K562 (cell line): ENCODE measurements around the gene OMP. TPM values are rescaled to one million over a fixed set of nuclear protein-coding genes. Genes with fewer than 3 reads are reported as not detected.
"Not testable (repeated sequence)": the region's sequence is repeated elsewhere in the genome, so short reads cannot be mapped to it uniquely, and the experiment has no call there.

Experiments used
- ATAC-seq: fragments of 200-7000 bp; cut with Tn5 transposase; 3 replicates; pipeline ENCODE4 v1.9.1; 2020; ENCODE audit warnings: moderate library complexity
- BruUV-seq: library from RNA; stranded (reverse); fragments of 400-500 nt; replicated peaks from 2 replicates; lab custom pipeline; 2021; lab: Mats Ljungman, UMichigan
- CTCF ChIA-PET: fragments of 300-600 bp; formaldehyde crosslinking; extraction: SDS; loops from one replicate; lab custom pipeline; 2021; ENCODE audit warnings: low intra/inter-chr PET ratio; lab: Yijun Ruan, JAX
- POLR2A ChIA-PET: fragments of 300-600, 350-650 bp; sonication (Branson Sonifier 250); formaldehyde crosslinking; extraction: SDS; loops from one replicate; lab custom pipeline; 2021; ENCODE audit warnings: antibody characterized with exemption, inconsistent platforms; lab: Yijun Ruan, JAX
- DNase-seq, 4 experiments: peaks; one replicate each; pipeline versions ENCODE4 v3.0.0 to v3.0.0-alpha.2; 2011 to 2018; ENCODE audit warnings: low spot score in 3 of 4, mixed read lengths in 3 of 4; ENCODE audit errors: extremely low read depth in 1 of 4
- FAIRE-seq: peaks from 2 replicates; lab custom pipeline; 2011; peaks lifted over from hg19 to GRCh38; lab: Jason Lieb, UNC
- H2AFZ ChIP-seq: 2 replicates; pipeline ENCODE4 v1.6.0; 2011; ENCODE audit warnings: low read depth, low read length, control low read depth, inconsistent platforms
- H3K27ac ChIP-seq: fragments of 200-600 bp; 3 replicates; pipeline ENCODE4 v1.8.0; 2011; ENCODE audit warnings: low read depth, mild to moderate bottlenecking, control low read depth, inconsistent platforms, low read length, moderate library complexity, mixed read lengths; ENCODE audit errors: extremely low read depth
- H3K27me3 ChIP-seq, 2 experiments: fragments of 300-600 bp in 1 of 2; 2 replicates in 1 of 2; 3 replicates in 1 of 2; pipeline versions ENCODE4 v1.6.0 to v1.8.0; 2011; ENCODE audit warnings: inconsistent platforms in 2 of 2, low read length in 2 of 2, mild to moderate bottlenecking in 1 of 2, mixed read lengths in 1 of 2, moderate library complexity in 1 of 2; ENCODE audit not compliant: control insufficient read depth in 2 of 2, insufficient read depth in 2 of 2
- H3K36me3 ChIP-seq: fragments of 300-600 bp; 3 replicates; pipeline ENCODE4 v1.8.0; 2011; ENCODE audit warnings: mild to moderate bottlenecking, low read length, inconsistent platforms; ENCODE audit not compliant: control insufficient read depth, insufficient read depth
- H3K4me1 ChIP-seq, 2 experiments: fragments of 200-600 bp in 1 of 2; replicated peaks in 1 of 2; 2 replicates in 1 of 2; 3 replicates in 1 of 2; pipeline versions ENCODE4 v1.5.1 to v1.8.0; 2011; ENCODE audit warnings: inconsistent platforms in 2 of 2, low read length in 2 of 2, mild to moderate bottlenecking in 1 of 2, mixed read lengths in 1 of 2, moderate library complexity in 1 of 2; ENCODE audit not compliant: control insufficient read depth in 2 of 2, insufficient read depth in 2 of 2
- H3K4me2 ChIP-seq: 2 replicates; pipeline ENCODE4 v1.6.1; 2011; ENCODE audit warnings: low read length, control low read depth, inconsistent platforms, mixed read lengths; ENCODE audit not compliant: insufficient read depth
- H3K4me3 ChIP-seq: fragments of 200-600 bp; sonication (generic), shearing (Covaris generic); 2 replicates; pipeline ENCODE4 v1.5.1; 2016; ENCODE audit warnings: control low read depth, inconsistent platforms
- H3K79me2 ChIP-seq: fragments of 200-600 bp; 3 replicates; pipeline ENCODE4 v1.8.0; 2011; ENCODE audit warnings: low read length, inconsistent platforms; ENCODE audit not compliant: control insufficient read depth, insufficient read depth
- H3K9ac ChIP-seq, 2 experiments: 2 replicates each; pipeline versions ENCODE4 v1.6.0 to v1.6.1; 2011; ENCODE audit warnings: low read depth in 2 of 2, low read length in 2 of 2, control low read depth in 1 of 2, inconsistent platforms in 1 of 2, mild to moderate bottlenecking in 1 of 2, mixed read lengths in 1 of 2; ENCODE audit not compliant: insufficient read depth in 1 of 2
- H3K9me1 ChIP-seq: one replicate; pipeline ENCODE4 v1.6.0; 2011; ENCODE audit warnings: inconsistent platforms, mild to moderate bottlenecking, low read length, moderate library complexity; ENCODE audit not compliant: control insufficient read depth, insufficient read depth
- H3K9me3 ChIP-seq: replicated peaks from 2 replicates; pipeline ENCODE4 v1.5.1; 2011; ENCODE audit warnings: low read depth, low read length, inconsistent platforms; ENCODE audit not compliant: control insufficient read depth, insufficient read depth
- H4K20me1 ChIP-seq: replicated peaks from 2 replicates; pipeline ENCODE4 v1.6.1; 2011; ENCODE audit warnings: low read length, inconsistent platforms, mixed read lengths; ENCODE audit not compliant: control insufficient read depth, insufficient read depth
- ARID3A ChIP-seq: IDR thresholded peaks from 2 replicates; pipeline ENCODE4 v1.6.1; 2012; ENCODE audit warnings: low read depth, low read length, improper control_type of control experiment, borderline replicate concordance
- CBFB ChIP-seq: sonication (generic); formaldehyde crosslinking; IDR thresholded peaks from 2 replicates; pipeline ENCODE4 v1.4.0; 2020; ENCODE audit warnings: mild to moderate bottlenecking, missing genetic modification reagents
- MED1 ChIP-seq: sonication (generic); formaldehyde crosslinking; IDR thresholded peaks from 2 replicates; pipeline ENCODE4 v1.8.1; 2023; ENCODE audit warnings: missing genetic modification reagents, borderline replicate concordance
- NFE2 ChIP-seq: IDR thresholded peaks from 2 replicates; pipeline ENCODE4 v1.6.1; 2014; ENCODE audit warnings: antibody characterized with exemption, low read depth
- POLR2H ChIP-seq: IDR thresholded peaks from 2 replicates; pipeline ENCODE4 v1.6.1; 2016; ENCODE audit warnings: missing genetic modification characterization, low read depth, mild to moderate bottlenecking, control low read depth, missing compliant biosample characterization, moderate library complexity
- RBM22 ChIP-seq: fragments of 200-400 bp; formaldehyde crosslinking; IDR thresholded peaks from 2 replicates; pipeline ENCODE4 v1.6.1; 2018; ENCODE audit warnings: low read length, low read depth; ENCODE audit not compliant: poor library complexity, severe bottlenecking
- RBM25 ChIP-seq: fragments of 200-400 bp; formaldehyde crosslinking; IDR thresholded peaks from 2 replicates; pipeline ENCODE4 v1.6.1; 2018; ENCODE audit warnings: low read length, low read depth, moderate library complexity; ENCODE audit not compliant: severe bottlenecking
- SMARCA4 ChIP-seq: fragments of 450-650 bp; IDR thresholded peaks from 2 replicates; pipeline ENCODE4 v1.6.1; 2016
- WGBS: fragments of 100-300 bp; shearing (Covaris generic); methylation state at CpG from one replicate; pipeline ENCODE4 v1.1.6; 2016; ENCODE audit warnings: low coverage, mixed read lengths; ENCODE audit not compliant: insufficient coverage; ENCODE audit errors: missing lambda C conversion rate; 5-methylcytosine and 5-hydroxymethylcytosine counted together
- in situ Hi-C: fragments of 300-500 bp; cut with MboI; formaldehyde crosslinking; loops from 4 replicates; pipeline ENCODE4 v1.15.0; 2018; ENCODE audit warnings: inconsistent platforms, mixed read lengths
- intact Hi-C: fragments of 100-400 bp; cut with micrococcal nuclease; formaldehyde crosslinking; loops from 2 replicates; pipeline ENCODE4 v1.14.2; 2022
- polyA plus RNA-seq, 8 experiments: library from polyadenylated mRNA; depleted of rRNA in 4 of 8; stranded (reverse) in 5 of 8; unstranded in 3 of 8; fragments of >200 nt; fragmentation: Nextera tagmentation in 2 of 8; fragmentation: Illumina TruSeq in 1 of 8; extraction: Ambion mirVana in 2 of 8; extraction: Trizol in 1 of 8; gene quantifications; 2 replicates each; pipeline versions ENCODE4 v1.2.1 to v1.2.3, GENCODE V29; 2011 to 2014; ENCODE audit warnings: inconsistent platforms in 1 of 8, missing spikeins in 1 of 8
- total RNA-seq, 7 experiments: library from RNA; depleted of rRNA in 6 of 7; stranded (reverse); fragments of >200 nt in 6 of 7; fragmentation: Illumina TruSeq in 2 of 7; extraction: Trizol in 2 of 7; gene quantifications; 2 replicates each; pipeline versions ENCODE4 v1.2.1 to v1.2.3, GENCODE V29; 2011 to 2021; ENCODE audit warnings: low replicate concordance in 1 of 7

Gene OMP
- total and polyA plus RNA-seq, 9 of the 15 experiments (the other 6 are each of a cell fraction or from before 2014, with no cell fraction given): not detected

GRCh38 chr11:77059806-77060205 lies 42.8 kb upstream of the OMP start (continued):
- no peak for TF ChIP-seq MED1 (CRISPR knock-in tag)
- TF ChIP-seq CBFB (CRISPR knock-in tag): no peak
- no peak for TF ChIP-seq POLR2H (tag)
- TF ChIP-seq NFE2: no peak
- no peak for TF ChIP-seq SMARCA4
- no peak for TF ChIP-seq RBM25
- TF ChIP-seq RBM22: no peak

- in situ Hi-C loops (no loop called here), intact Hi-C loops (no loop called here)
- no TSS peak for BruUV-seq
- no peaks in the 10 kb centered on the region for H3K9me1 ChIP-seq
- no peak overlapping the region for H3K9ac ChIP-seq
- H3K9me3 ChIP-seq: no peaks in the 10 kb centered on the region; the same call in 1 of the 2 replicates
- no peaks in the 10 kb centered on the region for H3K4me1 ChIP-seq
- WGBS: 0% methylated on average over 4 of the region's 4 CpGs
- DNase-seq: no peak
- no peak overlapping the region for H3K4me2 ChIP-seq
- H2AFZ ChIP-seq: no peak overlapping the region
- H3K27me3 ChIP-seq: peaks cover 2 to 21% of the 10 kb centered on the region in 2 experiments; a peak in 2 of 5 replicates
- no peak overlapping the region for H3K4me3 ChIP-seq
- no peak for FAIRE-seq
- CTCF ChIA-PET: no interaction called here
- no peak for ATAC-seq
- H3K27ac ChIP-seq: no peak overlapping the region
- no peaks in the 10 kb centered on the region for H3K36me3 ChIP-seq
- no peaks in the 10 kb centered on the region for H4K20me1 ChIP-seq
- no peak for TF ChIP-seq SMARCA4
- TF ChIP-seq ARID3A: no peak
- TF ChIP-seq, all 486 proteins: peak for 0
- POLR2A ChIA-PET: interaction anchor here (1.1 kb wide), 1 partner anchor 9 kb away, joined by 3 read pairs; no protein-coding TSS in a partner anchor
- no peaks in the 10 kb centered on the region for H3K79me2 ChIP-seq
These were observed 42.4 kb upstream of the OMP start for GRCh38 chr11:77060234-77060633.

GRCh38 chr11:77061258-77061657 lies 41.4 kb upstream of the OMP start:
- intact Hi-C loops, H3K79me2 ChIP-seq, H3K4me1 ChIP-seq, H3K4me3 ChIP-seq, BruUV-seq, H3K9me1 ChIP-seq, POLR2A ChIA-PET, H3K9ac ChIP-seq, ATAC-seq, CTCF ChIA-PET, FAIRE-seq, DNase-seq, H2AFZ ChIP-seq, H3K27ac ChIP-seq, H3K4me2 ChIP-seq, H3K9me3 ChIP-seq, in situ Hi-C loops, H4K20me1 ChIP-seq, H3K36me3 ChIP-seq: not testable (repeated sequence)
- 19% methylated on average over 4 of the region's 4 CpGs for WGBS
- H3K27me3 ChIP-seq: peaks cover 2 to 18% of the 10 kb centered on the region in 2 experiments; a peak in 2 of 5 replicates
